ENCODE data around the gene KRTAP10-11. TPM values are rescaled to one million over a fixed set of nuclear protein-coding genes. Genes with fewer than 3 reads are reported as not detected.

The KRTAP10-11 gene
- total RNA-seq, 1 donor from 2014 or later, result not detected

DNA sequence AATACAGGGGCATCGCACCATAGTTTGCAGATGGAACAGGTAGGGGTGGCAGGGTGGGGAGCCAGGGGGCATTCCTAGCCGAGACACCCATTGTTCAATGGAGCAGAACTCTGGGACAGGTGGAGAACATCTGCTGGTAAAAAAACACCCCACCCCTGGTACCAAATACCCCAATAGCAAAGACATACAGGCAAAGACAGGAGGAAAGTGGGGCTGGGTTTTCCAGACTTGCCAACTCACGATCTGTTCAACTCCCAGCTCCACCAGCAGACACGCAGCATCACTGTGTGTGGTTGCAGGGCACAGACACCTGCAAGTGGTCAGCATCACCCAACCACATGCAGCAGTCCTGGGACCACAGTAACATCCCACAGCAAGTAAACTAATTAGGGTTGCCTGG is 34.7 kb upstream of the KRTAP10-11 start:
- no peak for DNase-seq (ENCODE audit: low spot score in 2 of 2)
- Histone ChIP-seq H3K4me1 (no peaks in the 10 kb centered on the region), H3K9me3 (no peaks in the 10 kb centered on the region), H3K4me3 (no peak overlapping the region), H3K36me3 (no peaks in the 10 kb centered on the region), H3K27me3 (no peaks in the 10 kb centered on the region), H3K27ac (no peak overlapping the region)
- no peak for TF ChIP-seq CTCF (IDR thresholded peaks at IDR 0.05)
- intact Hi-C loops (cut with DNase I), result no loop called here

- intact Hi-C loops (cut with DNase I), result no loop called here
- no peak for DNase-seq (ENCODE audit: low spot score in 2 of 2)
These were observed 34.2 kb upstream of the KRTAP10-11 start, which contains the start of gene KRTAP10-8 for GRCh38 chr21:44612029-44612486. Gene KRTAP10-8 (plus strand): TSS chr21:44612079. CDS start chr21:44612101, 22 bp downstream.

GRCh38 chr21:44612669-44613229 is 33.5 kb upstream of the KRTAP10-11 start:
- H3K4me1 ChIP-seq, result no peaks in the 10 kb centered on the region
- no peaks in the 10 kb centered on the region for H3K9me3 ChIP-seq
- no peak overlapping the region for H3K4me3 ChIP-seq
- H3K27me3 ChIP-seq, result no peaks in the 10 kb centered on the region
- no peak for TF ChIP-seq CTCF (IDR thresholded peaks at IDR 0.05)
- intact Hi-C loops (cut with DNase I), result no loop called here
- DNase-seq (ENCODE audit: low spot score in 2 of 2), result no peak
- H3K27ac ChIP-seq, result no peak overlapping the region
- H3K36me3 ChIP-seq, result no peaks in the 10 kb centered on the region

More at GRCh38 chr21:44612029-44612486, 34.2 kb upstream of the KRTAP10-11 start, which contains the start of gene KRTAP10-8:
- no peaks in the 10 kb centered on the region for H3K4me1 ChIP-seq
- no peaks in the 10 kb centered on the region for H3K36me3 ChIP-seq
- no peak within 1 kb of the TSS for H3K27ac ChIP-seq
- H3K9me3 ChIP-seq, result no peaks in the 10 kb centered on the region
- H3K27me3 ChIP-seq, result no peaks in the 10 kb centered on the region
- no peak within 1 kb of the TSS for H3K4me3 ChIP-seq
- TF ChIP-seq CTCF (IDR thresholded peaks at IDR 0.05), result no peak

- Histone ChIP-seq H3K4me1 (no peaks in the 10 kb centered on the region), H3K4me3 (no peak overlapping the region), H3K27ac (no peak overlapping the region), H3K9me3 (no peaks in the 10 kb centered on the region), H3K36me3 (no peaks in the 10 kb centered on the region), H3K27me3 (no peaks in the 10 kb centered on the region)
- intact Hi-C loops (cut with DNase I), result no loop called here
- TF ChIP-seq CTCF (IDR thresholded peaks at IDR 0.05), result no peak
- DNase-seq (ENCODE audit: low spot score in 2 of 2), result no peak
These were observed 32.6 kb upstream of the KRTAP10-11 start for GRCh38 chr21:44613386-44614155.

- DNase-seq (ENCODE audit: low spot score in 2 of 2), result no peak
- no peaks in the 10 kb centered on the region for H3K4me1 ChIP-seq
- H3K27me3 ChIP-seq, result no peaks in the 10 kb centered on the region
- no peaks in the 10 kb centered on the region for H3K36me3 ChIP-seq
- H3K27ac ChIP-seq, result no peak overlapping the region
- no peak overlapping the region for H3K4me3 ChIP-seq
- TF ChIP-seq CTCF (IDR thresholded peaks at IDR 0.05), result no peak
- intact Hi-C loops (cut with DNase I), result no loop called here
- H3K9me3 ChIP-seq, result no peaks in the 10 kb centered on the region
These were observed 32.0 kb upstream of the KRTAP10-11 start for GRCh38 chr21:44614161-44614631.

Data from ascending aorta (tissue), 2 donors.